T-helper 2 cell treated with Interferon-gamma antibody and Interleukin-4, amounts not matched to agents 5 μg/mL and 100 μg/mL, for 36 hours (primary cell): ENCODE measurements around the gene USP20.
A peak's percentile ranks its signal among the peaks of the same experiment; 100 is the strongest.

ENCODE experiments used
- DNase-seq: peaks from one replicate; pipeline ENCODE4 v3.0.0; 2021; ENCODE audit warnings: low spot score
- H3K27ac Mint-ChIP-seq: one replicate; pipeline ENCODE4 v1.8.0; 2021; ENCODE audit warnings: mild to moderate bottlenecking, mixed read lengths
- H3K27me3 Mint-ChIP-seq: one replicate; pipeline ENCODE4 v1.8.0; 2021; ENCODE audit warnings: low read depth, mixed read lengths
- H3K36me3 Mint-ChIP-seq: one replicate; pipeline ENCODE4 v1.8.0; 2021; ENCODE audit warnings: low read depth, mixed read lengths
- H3K4me1 Mint-ChIP-seq: one replicate; pipeline ENCODE4 v1.8.0; 2021; ENCODE audit warnings: low read depth, mixed read lengths
- H3K4me3 Mint-ChIP-seq: one replicate; pipeline ENCODE4 v1.8.0; 2022; ENCODE audit warnings: mild to moderate bottlenecking, moderate library complexity, mixed read lengths
- H3K9me3 Mint-ChIP-seq: one replicate; pipeline ENCODE4 v1.8.0; 2021; ENCODE audit warnings: mixed read lengths

The USP20 gene

GRCh38 chr9:129908906-129909305 is 73.6 kb downstream of the USP20 start:
- Mint-ChIP-seq H3K4me3 (no peak overlapping the region), H3K4me1 (peaks cover 22% of the 10 kb centered on the region), H3K27ac (peak overlapping the region; percentile 61), H3K9me3 (no peaks in the 10 kb centered on the region), H3K27me3 (no peaks in the 10 kb centered on the region), H3K36me3 (peaks cover 59% of the 10 kb centered on the region)
- DNase-seq = no peak

GRCh38 chr9:129909851-129910250 is 74.6 kb downstream of the USP20 start:
- DNase-seq = no peak
- Mint-ChIP-seq H3K27me3 (no peaks in the 10 kb centered on the region), H3K9me3 (no peaks in the 10 kb centered on the region), H3K4me1 (peaks cover 16% of the 10 kb centered on the region), H3K4me3 (no peak overlapping the region), H3K36me3 (peaks cover 56% of the 10 kb centered on the region), H3K27ac (peak overlapping the region; percentile 61)

- Mint-ChIP-seq H3K9me3 (no peaks in the 10 kb centered on the region), H3K36me3 (peaks cover 55% of the 10 kb centered on the region), H3K27ac (peak overlapping the region; percentile 31), H3K27me3 (no peaks in the 10 kb centered on the region), H3K4me1 (peaks cover 14% of the 10 kb centered on the region), H3K4me3 (no peak overlapping the region)
- DNase-seq = peak; percentile 40
These were observed 75.6 kb downstream of the USP20 start for GRCh38 chr9:129910628-129911567.

GRCh38 chr9:129914051-129914450 is 78.8 kb downstream of the USP20 start:
- H3K27ac Mint-ChIP-seq = no peak overlapping the region
- H3K4me1 Mint-ChIP-seq = peaks cover 17% of the 10 kb centered on the region
- no peaks in the 10 kb centered on the region for H3K9me3 Mint-ChIP-seq
- H3K27me3 Mint-ChIP-seq = no peaks in the 10 kb centered on the region
- H3K36me3 Mint-ChIP-seq = peaks cover 54% of the 10 kb centered on the region
- no peak for DNase-seq
- H3K4me3 Mint-ChIP-seq = no peak overlapping the region

- no peak for DNase-seq
- Mint-ChIP-seq H3K9me3 (no peaks in the 10 kb centered on the region), H3K36me3 (peaks cover 49% of the 10 kb centered on the region), H3K27me3 (no peaks in the 10 kb centered on the region), H3K27ac (no peak overlapping the region), H3K4me1 (peaks cover 16% of the 10 kb centered on the region), H3K4me3 (no peak overlapping the region)
These were observed 81.4 kb downstream of the USP20 start for GRCh38 chr9:129916707-129917106.

- H3K36me3 Mint-ChIP-seq = peaks cover 57% of the 10 kb centered on the region
These were observed 83.2 kb downstream of the USP20 start for GRCh38 chr9:129918296-129918950.

GRCh38 chr9:129919277-129919676 is 84.0 kb downstream of the USP20 start:
- Mint-ChIP-seq H3K27me3 (no peaks in the 10 kb centered on the region), H3K27ac (peak overlapping the region; percentile 73), H3K36me3 (peaks cover 62% of the 10 kb centered on the region), H3K4me3 (no peak overlapping the region), H3K9me3 (no peaks in the 10 kb centered on the region), H3K4me1 (peaks cover 19% of the 10 kb centered on the region)
- no peak for DNase-seq

More at GRCh38 chr9:129918296-129918950, 83.2 kb downstream of the USP20 start:
- H3K4me3 Mint-ChIP-seq = no peak overlapping the region
- no peak overlapping the region for H3K27ac Mint-ChIP-seq
- no peaks in the 10 kb centered on the region for H3K9me3 Mint-ChIP-seq
- no peaks in the 10 kb centered on the region for H3K27me3 Mint-ChIP-seq
- no peak for DNase-seq
- H3K4me1 Mint-ChIP-seq = peaks cover 18% of the 10 kb centered on the region

GRCh38 chr9:129919841-129920240 is 84.6 kb downstream of the USP20 start:
- Mint-ChIP-seq H3K27ac (peak overlapping the region; percentile 73), H3K9me3 (no peaks in the 10 kb centered on the region), H3K27me3 (no peaks in the 10 kb centered on the region), H3K4me3 (no peak overlapping the region), H3K4me1 (peaks cover 22% of the 10 kb centered on the region), H3K36me3 (peaks cover 66% of the 10 kb centered on the region)
- no peak for DNase-seq

- H3K27ac Mint-ChIP-seq = no peak overlapping the region
- H3K27me3 Mint-ChIP-seq = no peaks in the 10 kb centered on the region
- no peak overlapping the region for H3K4me3 Mint-ChIP-seq
- peaks cover 18% of the 10 kb centered on the region for H3K4me1 Mint-ChIP-seq
- no peak for DNase-seq
- peaks cover 68% of the 10 kb centered on the region for H3K36me3 Mint-ChIP-seq
- no peaks in the 10 kb centered on the region for H3K9me3 Mint-ChIP-seq
These were observed 86.6 kb downstream of the USP20 start for GRCh38 chr9:129921905-129922304.

GRCh38 chr9:129923589-129923988 is 88.3 kb downstream of the USP20 start:
- Mint-ChIP-seq H3K27ac (peak overlapping the region; percentile 57), H3K9me3 (no peaks in the 10 kb centered on the region), H3K36me3 (peaks cover 64% of the 10 kb centered on the region), H3K27me3 (no peaks in the 10 kb centered on the region), H3K4me3 (no peak overlapping the region), H3K4me1 (peaks cover 15% of the 10 kb centered on the region)
- DNase-seq = no peak

GRCh38 chr9:129929496-129930125 is 94.4 kb downstream of the USP20 start:
- Mint-ChIP-seq H3K4me1 (peaks cover 41% of the 10 kb centered on the region), H3K27ac (peak overlapping the region; percentile 34), H3K27me3 (no peaks in the 10 kb centered on the region), H3K36me3 (peaks cover 57% of the 10 kb centered on the region), H3K9me3 (no peaks in the 10 kb centered on the region), H3K4me3 (no peak overlapping the region)
- peak; percentile 34 for DNase-seq

- Mint-ChIP-seq H3K36me3 (peaks cover 56% of the 10 kb centered on the region), H3K27me3 (no peaks in the 10 kb centered on the region), H3K4me3 (peak overlapping the region; percentile 29), H3K27ac (peak overlapping the region; percentile 89), H3K4me1 (peaks cover 45% of the 10 kb centered on the region), H3K9me3 (no peaks in the 10 kb centered on the region)
- no peak for DNase-seq
These were observed 95.5 kb downstream of the USP20 start for GRCh38 chr9:129930743-129931142.
